Stimulated activated CD4-positive, alpha-beta T cell treated with anti-CD3 and anti-CD28 coated beads, Interleukin-1b, Interleukin-23, amount 100 ng/mL, for 4 hours (primary cell): Measurements from ENCODE around the gene FAM76B.
"Not testable (repeated sequence)": the region's sequence is repeated elsewhere in the genome, so short reads cannot be mapped to it uniquely, and the experiment has no call there.

ENCODE experiments used
- DNase-seq, 2 donors: peaks; one replicate each; pipeline ENCODE4 v3.0.0-alpha.2; 2020; ENCODE audit warnings: low read depth in 2 of 2

The FAM76B gene

GRCh38 chr11:95789506-95790122 is at the start of gene FAM76B:
Gene FAM76B (minus strand): TSS chr11:95789782. CDS start chr11:95789478, 304 bp downstream.
- peak; percentile 85 to 94 for DNase-seq

- peak; percentile 18 to 44 for DNase-seq
Observed at GRCh38 chr11:95835768-95836488, 46.3 kb upstream of the FAM76B start.

GRCh38 chr11:95835351-95835750 is 45.8 kb upstream of the FAM76B start:
- no peak for DNase-seq

GRCh38 chr11:95833378-95833777 is 43.8 kb upstream of the FAM76B start:
- DNase-seq: no peak

- DNase-seq: no peak
Observed at GRCh38 chr11:95832763-95833162, 43.2 kb upstream of the FAM76B start.

DNA sequence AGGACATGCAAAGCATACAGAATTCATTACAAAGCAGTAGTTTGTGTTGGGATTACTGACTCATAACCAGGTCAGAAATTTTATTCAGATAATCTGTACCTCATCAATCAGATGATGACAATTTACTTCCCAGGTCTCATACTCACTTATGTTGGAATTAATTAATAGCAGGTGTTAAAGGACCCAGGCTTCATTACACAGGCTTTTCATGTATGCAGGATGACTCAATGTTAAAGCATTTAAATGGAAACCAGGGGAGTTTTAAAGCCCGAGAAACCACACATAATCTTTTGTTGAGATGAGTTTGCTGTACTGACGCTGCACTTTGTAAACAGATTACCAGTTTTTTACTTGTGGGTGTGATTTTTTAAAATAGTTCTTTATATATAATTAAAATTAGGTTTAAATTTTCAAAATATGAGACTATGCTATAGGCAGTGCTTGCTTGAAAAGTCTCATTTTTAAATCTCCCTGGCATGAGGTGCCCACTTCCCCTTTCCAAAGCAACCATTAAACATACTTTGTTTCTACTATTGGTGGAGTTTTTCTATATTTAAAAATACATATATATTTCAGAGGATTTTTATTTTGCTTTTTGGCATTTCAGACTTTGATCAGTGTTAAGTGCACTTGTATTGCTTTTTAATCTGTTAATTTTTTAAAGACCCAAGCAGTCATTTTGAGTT is 41.8 kb upstream of the FAM76B start:
- no peak for DNase-seq

DNA sequence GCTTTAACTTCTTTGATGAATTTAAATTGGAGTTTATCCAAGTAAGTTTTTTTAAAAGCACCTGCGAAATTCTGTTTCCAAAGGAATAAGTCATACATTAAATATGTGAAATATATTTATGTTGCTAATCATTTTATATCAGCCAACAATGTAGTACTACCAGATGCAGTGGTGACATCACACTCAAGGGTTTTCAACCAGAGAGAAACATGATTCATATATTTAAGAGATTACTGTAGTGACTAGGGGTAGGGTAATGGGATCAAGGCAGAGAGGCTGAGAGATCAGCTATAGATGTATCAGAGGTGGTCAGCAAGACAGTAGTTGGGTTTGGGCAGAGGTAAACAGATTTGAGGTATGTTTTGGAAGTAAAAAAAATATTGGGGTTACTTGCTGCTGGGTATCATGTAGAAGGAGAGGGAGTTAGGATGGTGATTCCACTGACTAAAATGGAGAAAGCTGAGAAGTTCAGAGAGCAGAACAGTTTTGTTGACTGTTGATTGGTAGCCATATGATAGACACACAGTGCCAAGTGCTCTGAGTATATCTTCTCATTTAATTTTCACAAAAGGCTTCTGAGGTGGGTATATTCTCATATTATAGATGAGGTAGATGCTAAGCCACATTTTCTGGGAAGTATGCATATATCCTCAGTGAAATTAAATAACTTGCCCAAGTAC is 40.1 kb upstream of the FAM76B start:
- DNase-seq: no peak

- no peak for DNase-seq
Observed at GRCh38 chr11:95827696-95828095, 38.1 kb upstream of the FAM76B start.

DNA sequence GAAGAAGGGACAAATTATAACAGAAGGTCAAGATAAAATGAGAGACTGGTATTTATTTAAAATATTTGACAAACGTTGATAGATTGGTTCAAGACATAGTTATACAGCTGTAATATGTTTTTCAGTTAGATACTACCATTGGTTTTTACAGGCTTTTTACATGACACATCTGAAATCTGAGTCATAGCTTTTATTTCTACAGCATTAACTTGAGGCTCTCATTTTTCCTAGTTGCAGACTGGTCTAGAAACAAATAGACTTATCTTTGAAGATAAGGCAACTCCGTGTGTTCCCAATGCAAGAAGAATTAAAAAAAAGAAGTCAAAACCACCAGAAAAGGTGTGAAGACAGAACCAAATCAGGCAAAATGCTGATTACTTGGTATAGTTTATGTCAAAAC is 32.1 kb upstream of the FAM76B start:
- DNase-seq: no peak

DNA sequence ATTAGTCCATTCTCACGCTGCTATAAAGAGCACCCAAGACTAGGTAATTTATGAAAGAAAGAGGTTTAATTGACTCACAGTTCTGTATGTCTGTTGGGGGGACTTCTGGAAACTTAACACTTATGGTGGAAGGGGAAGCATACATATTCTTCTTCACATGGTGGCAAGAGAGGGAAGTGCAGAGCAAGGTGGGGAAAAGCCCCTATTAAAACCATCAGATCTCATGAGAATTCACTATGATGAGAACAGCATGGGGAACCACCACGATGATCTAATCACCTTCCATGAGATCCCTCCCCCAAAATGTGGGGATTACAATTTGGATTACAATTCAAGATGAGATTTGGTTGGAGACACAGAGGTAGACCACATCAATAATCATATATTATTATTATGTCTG is 26.5 kb upstream of the FAM76B start:
- no peak for DNase-seq

- not testable (repeated sequence) for DNase-seq
Observed at GRCh38 chr11:95811052-95811451, 21.5 kb upstream of the FAM76B start.

GRCh38 chr11:95806464-95806863 is 16.9 kb upstream of the FAM76B start:
- not testable (repeated sequence) for DNase-seq

DNA sequence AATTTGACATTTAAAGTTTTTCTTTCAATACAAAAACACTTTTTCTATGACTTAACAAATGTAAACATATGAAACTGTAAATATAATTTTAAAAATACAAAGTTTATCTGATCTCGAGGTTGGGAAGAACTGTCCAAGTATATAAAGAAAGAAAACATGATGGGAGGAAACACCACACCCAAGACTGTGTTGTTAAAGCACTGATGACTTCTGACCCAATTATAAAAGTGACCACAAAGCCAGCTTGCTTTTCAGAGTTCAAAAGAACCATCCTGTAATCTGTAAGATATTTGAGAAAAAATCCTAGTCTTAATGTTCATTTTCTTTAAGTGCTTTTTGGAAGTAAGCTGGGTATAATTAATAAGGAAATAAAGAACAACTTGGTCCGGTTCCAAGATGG is 16.3 kb upstream of the FAM76B start:
- no peak for DNase-seq

DNA sequence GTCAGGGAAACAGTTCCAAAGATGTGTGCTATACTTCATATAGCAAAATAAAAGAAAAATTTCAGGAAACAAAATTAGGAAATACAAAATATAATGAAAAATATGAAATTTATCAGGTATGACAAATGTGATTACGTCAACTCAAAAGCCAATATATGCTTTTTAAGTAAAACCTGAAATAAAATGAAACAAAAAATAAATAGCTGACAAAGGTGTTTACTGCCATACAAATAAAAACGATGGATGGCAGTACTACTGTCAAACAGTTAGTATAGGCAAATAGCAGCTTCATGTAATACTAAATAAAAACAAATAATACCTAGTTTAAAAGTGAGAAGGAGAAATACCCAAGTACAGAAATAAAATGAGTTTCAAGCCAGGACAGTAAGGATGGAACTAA is 14.4 kb upstream of the FAM76B start:
- no peak for DNase-seq

DNA sequence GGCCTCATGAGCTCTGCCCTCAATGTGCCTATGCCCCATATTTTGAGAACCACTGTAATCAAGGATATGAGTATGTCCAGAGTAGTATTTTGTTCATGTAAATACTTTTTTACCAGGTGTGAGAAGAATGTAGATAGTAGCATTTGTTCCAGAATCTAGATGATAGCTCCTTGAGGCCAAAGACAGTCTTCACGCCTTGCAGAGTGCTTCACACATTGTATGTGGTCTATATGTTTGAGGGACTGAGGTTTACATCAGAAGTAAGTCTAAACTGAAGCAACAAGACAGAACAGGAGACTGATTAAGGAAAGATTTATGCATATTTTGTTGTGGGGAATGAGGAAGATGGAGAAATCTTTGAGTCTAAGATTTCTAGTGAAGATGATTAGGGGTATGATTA is 13.2 kb upstream of the FAM76B start:
- DNase-seq: no peak

DNA sequence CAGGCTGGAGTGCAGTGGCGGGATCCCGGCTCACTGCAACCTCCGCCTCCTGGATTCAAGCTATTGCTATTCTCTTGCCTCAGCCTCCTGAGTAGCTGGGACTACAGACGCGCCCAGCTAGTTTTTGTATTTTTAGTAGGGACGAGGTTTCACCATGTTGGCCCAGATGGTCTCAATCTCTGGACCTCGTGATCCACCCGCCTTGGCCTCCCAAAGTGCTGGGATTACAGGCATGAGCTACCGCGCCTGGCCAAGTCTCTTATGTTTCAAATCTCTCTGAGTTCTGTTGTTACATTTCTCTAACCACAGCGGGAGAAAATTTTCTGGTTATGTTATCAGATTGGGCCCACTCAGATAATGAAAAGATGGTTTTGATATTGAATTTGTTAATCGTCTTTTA is 10.9 kb upstream of the FAM76B start:
- no peak for DNase-seq

DNA sequence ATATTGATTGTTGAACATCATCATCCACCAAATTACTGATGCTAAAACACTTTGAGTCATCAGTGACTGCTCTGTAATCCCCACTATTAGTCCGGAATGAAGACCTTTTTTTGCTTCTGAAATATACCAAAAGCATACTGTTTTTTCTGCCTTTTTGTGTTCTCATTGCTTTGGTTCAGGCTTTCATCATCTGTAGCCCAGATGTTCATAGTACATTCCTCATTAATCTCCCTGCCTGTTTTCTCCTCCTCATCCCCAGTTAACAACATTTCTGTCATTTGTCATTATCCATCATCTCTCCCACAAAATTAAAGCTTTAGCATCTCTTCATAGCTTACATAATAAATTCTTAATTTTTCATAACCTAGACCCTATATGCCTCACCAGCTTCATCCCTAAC is 10.0 kb upstream of the FAM76B start:
- no peak for DNase-seq

GRCh38 chr11:95796501-95796900 is 6.9 kb upstream of the FAM76B start:
- DNase-seq: no peak

DNA sequence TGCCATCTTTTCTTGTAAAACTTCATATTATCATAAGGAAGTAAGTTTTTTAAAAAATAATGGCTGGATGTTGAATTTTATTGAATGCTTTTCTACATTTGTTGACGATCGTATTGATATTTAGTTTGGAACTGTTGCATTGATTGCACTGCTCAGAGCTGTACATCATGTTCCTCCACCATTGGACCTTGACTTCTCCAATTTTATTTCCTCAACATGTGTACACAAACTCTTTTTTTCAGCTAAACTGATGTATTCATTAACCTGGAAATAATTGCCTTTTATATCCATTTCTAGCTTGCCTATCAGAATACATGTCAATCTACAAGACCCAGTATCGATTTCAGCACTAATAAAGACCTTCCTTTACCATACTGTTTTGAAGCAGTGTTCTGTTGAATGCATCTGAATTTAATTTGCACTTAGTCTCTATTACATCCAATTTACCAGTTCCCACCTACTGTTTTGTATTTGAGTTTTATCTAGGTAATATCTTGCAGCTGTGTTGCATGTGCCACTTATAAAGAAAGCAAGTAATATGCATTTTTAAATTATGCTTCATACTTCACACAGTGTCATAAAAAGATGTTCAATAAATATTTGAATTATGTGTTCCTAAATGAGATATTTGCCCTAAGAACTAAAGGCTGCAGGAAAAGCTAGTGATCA is 6.2 kb upstream of the FAM76B start:
- DNase-seq: no peak

- DNase-seq: no peak
Observed at GRCh38 chr11:95794086-95794485, 4.5 kb upstream of the FAM76B start.

DNA sequence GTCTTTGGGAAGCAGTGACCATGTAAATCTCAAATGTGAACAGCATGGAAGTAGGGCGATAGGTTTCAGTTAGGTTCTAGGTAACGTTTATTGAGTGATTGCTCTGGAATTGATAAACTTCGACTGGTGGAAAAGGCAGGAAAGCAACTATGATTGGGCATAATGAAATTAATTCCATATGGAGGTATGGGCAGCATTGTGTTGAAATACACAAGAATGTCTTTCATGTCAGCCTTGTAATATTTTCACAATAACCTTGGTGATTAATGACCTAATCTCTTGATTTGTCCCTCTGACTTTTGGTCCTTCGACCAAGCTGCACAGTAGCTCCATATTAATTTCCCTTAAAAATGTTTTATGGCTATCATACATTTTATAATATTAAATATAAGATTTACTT is 3.5 kb upstream of the FAM76B start:
- no peak for DNase-seq

- DNase-seq: no peak
Observed at GRCh38 chr11:95792700-95793099, 3.1 kb upstream of the FAM76B start.
